Measurements from ENCODE around the gene NDUFS7. TPM values are rescaled to one million over a fixed set of nuclear protein-coding genes. Genes with fewer than 3 reads are reported as not detected.

The NDUFS7 gene
- total and polyA plus RNA-seq, 8 donors, result 31.6 to 217 (median 117) TPM

GRCh38 chr19:1384478-1385110 lies 887 bp downstream of the NDUFS7 start:
- Histone ChIP-seq H3K9me3 (no peaks in the 10 kb centered on the region), H3K36me3 (peaks cover 21 to 39% (median 34%) of the 10 kb centered on the region in 4 donors), H3K27ac (peak overlapping the region in 3 of 5 donors; percentile 88 to 91 (median 89)), H3K27me3 (no peaks in the 10 kb centered on the region), H3K4me1 (peaks cover 12 to 56% (median 45%) of the 10 kb centered on the region in 4 donors), H3K4me3 (peak overlapping the region; percentile 72 to 96 (median 91))
- WGBS, 5 donors, result 31 to 33% (median 32%) methylated on average over 17 of the region's 17 CpGs
- intact Hi-C loops (cut with DNase I; ENCODE audit: low total_unique reads), result no loop called here
- TF ChIP-seq EP300 (IDR thresholded peaks at IDR 0.05) (no peak), POLR2AphosphoS5 (IDR thresholded peaks at IDR 0.05) (no peak), POLR2A (IDR thresholded peaks at IDR 0.05) (no peak)
- DNase-seq, result no peak

GRCh38 chr19:1385816-1386215 lies 2.1 kb downstream of the NDUFS7 start:
- H3K4me3 ChIP-seq, result no peak overlapping the region

GRCh38 chr19:1386945-1387683 lies 3.4 kb downstream of the NDUFS7 start:
- 83 to 90% (median 88%) methylated on average over 33 to 39 of the region's 39 CpGs for WGBS, 5 donors
- H3K9me3 ChIP-seq, result no peaks in the 10 kb centered on the region
- intact Hi-C loops (cut with DNase I; ENCODE audit: low total_unique reads), result no loop called here
- H3K4me3 ChIP-seq, result no peak overlapping the region
- H3K4me1 ChIP-seq, result peaks cover 12 to 47% (median 40%) of the 10 kb centered on the region in 4 donors
- H3K27ac ChIP-seq, result no peak overlapping the region
- peaks cover 31 to 64% (median 59%) of the 10 kb centered on the region in 4 donors for H3K36me3 ChIP-seq
- no peak for TF ChIP-seq POLR2AphosphoS5 (IDR thresholded peaks at IDR 0.05)
- TF ChIP-seq EP300 (IDR thresholded peaks at IDR 0.05), result no peak
- no peak for TF ChIP-seq CTCF (IDR thresholded peaks at IDR 0.05)
- H3K27me3 ChIP-seq, result no peaks in the 10 kb centered on the region
- DNase-seq, result no peak

More at GRCh38 chr19:1385816-1386215, 2.1 kb downstream of the NDUFS7 start:
- TF ChIP-seq EP300 (IDR thresholded peaks at IDR 0.05) (no peak), POLR2A (IDR thresholded peaks at IDR 0.05) (no peak), CTCF (IDR thresholded peaks at IDR 0.05) (no peak), POLR2AphosphoS5 (IDR thresholded peaks at IDR 0.05) (no peak)
- intact Hi-C loops (cut with DNase I; ENCODE audit: low total_unique reads), result no loop called here
- no peak for DNase-seq
- no peaks in the 10 kb centered on the region for H3K27me3 ChIP-seq
- peaks cover 12 to 56% (median 45%) of the 10 kb centered on the region in 4 donors for H3K4me1 ChIP-seq
- H3K36me3 ChIP-seq, result peaks cover 25 to 51% (median 46%) of the 10 kb centered on the region in 4 donors
- no peaks in the 10 kb centered on the region for H3K9me3 ChIP-seq
- WGBS, 5 donors, result 86 to 100% (median 94%) methylated on average over 1 to 3 of the region's 3 CpGs
- H3K27ac ChIP-seq, result no peak overlapping the region

GRCh38 chr19:1387684-1388636 lies 4.3 kb downstream of the NDUFS7 start:
- Histone ChIP-seq H3K36me3 (peaks cover 40 to 73% (median 67%) of the 10 kb centered on the region in 4 donors), H3K4me1 (peaks cover 12 to 44% (median 39%) of the 10 kb centered on the region in 4 donors), H3K9me3 (no peaks in the 10 kb centered on the region), H3K4me3 (no peak overlapping the region), H3K27ac (no peak overlapping the region), H3K27me3 (no peaks in the 10 kb centered on the region)
- WGBS, 5 donors, result 84 to 94% (median 89%) methylated on average over 25 to 45 of the region's 45 CpGs
- intact Hi-C loops (cut with DNase I; ENCODE audit: low total_unique reads), result no loop called here
- no peak for TF ChIP-seq CTCF (IDR thresholded peaks at IDR 0.05)
- no peak for TF ChIP-seq POLR2A (IDR thresholded peaks at IDR 0.05)
- no peak for TF ChIP-seq POLR2AphosphoS5 (IDR thresholded peaks at IDR 0.05)
- DNase-seq, result no peak

Data from stomach (tissue), 9 donors.